ENCODE data around the gene KCNAB1.
"Not testable (repeated sequence)": the region's sequence is repeated elsewhere in the genome, so short reads cannot be mapped to it uniquely, and the experiment has no call there.

Gene KCNAB1

DNA sequence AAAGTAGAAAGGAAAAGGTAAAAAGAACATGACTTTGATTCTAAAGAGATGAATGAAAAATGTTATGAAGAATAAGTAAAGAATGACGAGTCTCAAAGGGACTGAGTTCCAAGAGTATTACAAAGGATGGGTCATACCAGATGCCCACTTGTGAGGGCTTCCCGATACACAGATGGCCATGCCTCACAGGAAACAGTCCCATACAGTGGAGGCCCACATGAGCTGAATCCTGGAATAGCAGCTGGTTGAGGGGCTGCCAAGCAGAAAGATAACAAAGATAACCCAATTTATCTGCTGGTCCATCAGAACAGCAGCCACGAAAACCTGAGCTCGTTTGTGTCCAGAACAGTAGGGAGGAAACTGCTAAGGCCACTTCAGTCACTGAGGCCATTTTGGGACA is 430.9 kb downstream of the KCNAB1 start:
- no peak for DNase-seq

DNA sequence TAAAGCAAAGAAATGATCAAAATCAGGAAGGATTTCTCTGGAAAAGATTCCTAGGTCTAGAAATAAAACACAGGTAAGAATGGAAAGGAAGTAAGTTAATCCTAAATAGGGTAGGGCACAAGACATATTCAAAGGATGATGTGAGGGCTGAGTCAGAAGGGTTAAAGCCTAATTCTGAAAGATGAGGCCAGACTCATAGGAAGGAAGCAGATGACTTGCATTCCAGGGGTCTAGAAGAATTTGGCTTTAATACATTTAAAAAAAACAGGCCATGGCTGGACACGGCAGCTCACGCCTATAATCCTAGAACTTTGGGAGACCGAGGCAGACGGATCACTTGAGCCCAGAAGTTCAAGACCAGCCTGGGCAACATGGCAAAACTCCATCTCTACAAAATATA is 431.4 kb downstream of the KCNAB1 start:
- no peak for DNase-seq

- DNase-seq = no peak
Measured at GRCh38 chr3:156552973-156553372, 432.6 kb downstream of the KCNAB1 start.

GRCh38 chr3:156553705-156554356 is 433.5 kb downstream of the KCNAB1 start:
- no peak for DNase-seq

GRCh38 chr3:156554515-156554841 is 434.1 kb downstream of the KCNAB1 start:
- no peak for DNase-seq

DNA sequence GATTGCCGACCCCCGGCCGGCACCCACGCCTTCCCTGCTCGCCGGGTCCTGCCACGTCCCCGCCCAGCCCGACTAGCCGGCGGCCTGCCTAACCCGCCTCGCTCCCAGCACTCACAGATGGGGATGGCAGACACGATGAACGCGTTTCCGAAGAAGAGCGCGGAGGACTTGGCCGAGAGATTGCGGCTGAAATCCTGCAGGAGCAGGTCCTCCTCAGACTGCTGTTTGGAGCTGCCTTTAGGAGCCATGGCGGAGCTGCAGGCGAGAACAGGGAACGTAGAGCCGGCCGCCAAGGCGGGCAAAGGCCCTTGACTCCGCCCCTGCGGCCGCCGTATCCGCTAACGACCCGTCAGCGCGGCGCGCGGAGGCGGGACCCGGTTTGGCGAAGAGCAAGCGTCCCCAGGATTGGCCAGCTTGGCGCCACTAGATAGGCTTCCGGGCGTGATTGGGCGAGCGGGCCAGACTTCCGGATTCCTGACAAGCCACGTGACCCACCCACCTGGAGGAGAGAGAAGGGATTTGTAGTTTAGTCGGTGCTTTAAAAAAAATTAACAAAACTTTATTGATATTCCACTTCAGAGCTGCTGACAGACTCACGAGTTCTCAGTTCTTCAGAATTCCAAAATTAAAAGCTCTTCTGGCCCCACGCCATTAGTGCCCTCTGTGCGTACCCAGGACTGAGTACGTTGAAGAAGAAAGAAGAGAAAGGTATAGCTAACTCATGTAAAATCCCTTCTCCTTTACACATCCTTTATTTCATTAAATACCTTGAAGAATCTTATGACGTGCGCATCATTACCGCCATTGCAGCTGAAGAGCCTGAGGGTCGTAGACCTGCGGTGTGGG is 434.7 kb downstream of the KCNAB1 start, which contains the start of gene SSR3:
SSR3 (minus strand) TSS at position 276 of the 846 bp plus-strand sequence; CDS start at position 248, 28 bp downstream.
- DNase-seq = peak; percentile 99

- DNase-seq = no peak
Measured at GRCh38 chr3:156558389-156558788, 438.0 kb downstream of the KCNAB1 start.

DNA sequence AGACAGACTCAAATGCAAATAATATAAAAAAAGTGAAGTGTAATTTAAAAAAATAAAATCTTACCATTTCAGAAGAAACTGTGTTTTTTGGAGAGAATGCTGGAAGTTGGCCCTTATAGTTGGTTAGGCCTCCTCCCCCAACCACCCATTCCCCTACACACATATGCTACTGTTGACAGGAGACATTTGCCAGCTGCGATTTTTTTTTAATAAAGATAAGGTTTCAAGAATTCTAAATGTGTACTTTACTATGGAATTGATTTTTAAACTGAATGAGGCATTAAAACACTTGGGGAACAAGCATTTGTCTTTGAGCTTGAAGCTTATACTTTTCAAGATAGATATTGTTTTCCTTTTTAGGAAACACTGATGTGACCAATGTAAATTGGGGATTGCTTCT is 438.9 kb downstream of the KCNAB1 start:
- DNase-seq = no peak

GRCh38 chr3:156561533-156561932 is 441.2 kb downstream of the KCNAB1 start:
- no peak for DNase-seq

DNA sequence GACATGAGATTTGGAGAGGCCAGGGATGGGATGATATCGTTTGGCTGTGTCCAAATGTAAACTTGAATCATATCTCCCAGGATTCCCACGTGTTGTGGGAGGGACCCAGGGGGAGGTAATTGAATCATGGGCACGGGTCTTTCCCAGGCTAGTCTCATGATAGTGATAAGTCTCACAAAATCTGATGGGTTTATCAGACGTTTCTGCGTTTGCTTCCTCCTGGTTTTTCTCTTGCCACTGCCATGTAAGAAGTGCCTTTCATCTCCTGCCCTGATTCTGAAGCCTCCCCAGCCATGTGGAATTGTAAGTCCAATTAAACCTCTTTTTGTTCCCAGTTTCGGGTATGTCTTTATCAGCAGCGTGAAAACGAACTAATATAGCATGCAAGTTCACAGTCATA is 442.1 kb downstream of the KCNAB1 start:
- not testable (repeated sequence) for DNase-seq

DNA sequence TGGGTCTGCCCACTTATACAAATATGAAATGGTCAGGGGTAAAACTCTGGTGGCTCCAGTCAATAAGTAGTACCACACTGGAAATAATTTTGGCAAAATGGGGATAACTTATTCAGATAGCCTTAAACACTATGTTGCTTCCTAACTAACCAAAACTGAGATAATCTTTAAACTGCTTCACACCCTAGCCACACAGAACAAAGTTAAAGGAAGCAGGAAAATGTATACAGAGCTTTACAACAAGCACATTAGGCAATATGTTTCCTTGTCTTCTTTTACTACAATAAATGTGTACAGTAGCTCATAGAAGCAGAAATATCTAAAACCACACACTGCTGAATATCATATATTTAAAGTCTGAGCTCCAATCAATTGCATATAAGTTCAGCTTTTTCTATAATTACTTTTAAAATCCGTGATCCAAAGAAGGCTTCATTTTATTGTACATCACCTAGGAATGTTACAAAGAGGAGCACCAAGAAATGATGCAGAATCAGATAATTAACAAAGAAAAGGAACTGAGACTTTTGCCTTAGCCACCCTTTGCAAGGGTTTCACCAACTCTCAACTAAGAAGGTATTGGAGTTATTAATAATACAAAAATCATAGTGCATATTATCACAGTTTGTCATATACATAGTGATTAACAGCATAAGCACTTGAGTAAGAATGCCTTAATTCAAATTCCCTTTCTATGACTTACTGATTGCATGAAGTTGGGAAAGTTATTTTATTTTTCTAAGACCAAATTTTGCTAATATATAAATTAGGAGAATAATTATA is 443.7 kb downstream of the KCNAB1 start:
- DNase-seq = no peak

- DNase-seq = not testable (repeated sequence)
Measured at GRCh38 chr3:156569016-156569415, 448.6 kb downstream of the KCNAB1 start.

DNA sequence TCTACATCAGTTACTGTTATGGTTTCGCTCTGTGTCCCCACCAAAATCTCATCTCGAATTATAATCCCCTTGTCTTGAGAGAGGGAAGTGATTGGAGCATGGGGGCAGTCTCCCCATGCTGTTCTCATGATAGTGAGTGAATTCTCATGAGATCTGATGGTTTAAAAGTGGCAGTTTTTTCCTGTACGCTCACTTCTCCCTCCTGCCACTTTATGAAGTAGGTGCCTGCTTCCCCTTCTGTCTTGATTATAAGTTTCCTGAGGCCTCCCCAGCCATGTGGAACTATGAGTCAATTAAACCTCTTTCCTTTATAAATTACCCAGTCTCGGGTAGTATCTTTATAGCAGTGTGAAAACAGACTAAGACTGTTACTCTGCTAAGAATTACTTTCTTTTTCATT is 449.5 kb downstream of the KCNAB1 start:
- DNase-seq = not testable (repeated sequence)

DNA sequence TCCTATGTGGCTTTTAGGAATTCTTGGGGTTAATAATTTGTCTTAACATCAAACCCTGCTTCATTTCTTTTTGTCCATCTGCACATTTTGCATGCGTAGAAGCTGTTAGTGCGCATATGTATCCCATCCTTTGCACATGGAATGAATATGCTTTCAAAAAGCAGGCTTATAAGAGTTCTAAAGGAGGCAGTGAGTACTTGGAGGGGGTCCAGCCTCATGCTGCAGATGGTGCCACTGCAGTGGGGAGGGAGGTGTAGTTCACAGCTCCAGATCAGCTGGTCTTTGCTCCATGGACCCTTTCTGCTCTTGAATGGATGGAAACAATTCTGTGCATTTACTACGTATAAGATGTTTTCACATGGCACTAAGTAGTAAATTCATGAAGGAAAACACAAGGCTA is 455.3 kb downstream of the KCNAB1 start:
- no peak for DNase-seq

DNA sequence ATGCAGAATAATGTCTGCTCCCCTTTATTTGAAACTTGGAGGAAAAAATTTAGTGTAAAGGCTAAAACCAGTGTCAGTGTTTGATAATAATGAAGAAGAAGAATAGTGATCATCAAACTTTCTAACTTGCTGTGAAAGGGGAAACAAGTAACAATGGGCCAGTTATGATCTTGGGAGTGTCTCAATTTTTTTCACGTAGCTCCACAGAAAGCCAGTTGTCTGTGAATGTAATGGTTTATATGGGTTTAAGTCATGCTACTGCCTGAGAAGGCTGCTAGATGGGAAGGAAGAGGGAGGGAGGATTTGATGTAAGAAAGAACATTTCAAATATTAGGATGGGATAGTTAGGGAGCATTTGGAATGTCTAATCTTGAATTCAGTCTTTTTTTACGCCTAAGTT is 455.7 kb downstream of the KCNAB1 start:
- DNase-seq = no peak

DNA sequence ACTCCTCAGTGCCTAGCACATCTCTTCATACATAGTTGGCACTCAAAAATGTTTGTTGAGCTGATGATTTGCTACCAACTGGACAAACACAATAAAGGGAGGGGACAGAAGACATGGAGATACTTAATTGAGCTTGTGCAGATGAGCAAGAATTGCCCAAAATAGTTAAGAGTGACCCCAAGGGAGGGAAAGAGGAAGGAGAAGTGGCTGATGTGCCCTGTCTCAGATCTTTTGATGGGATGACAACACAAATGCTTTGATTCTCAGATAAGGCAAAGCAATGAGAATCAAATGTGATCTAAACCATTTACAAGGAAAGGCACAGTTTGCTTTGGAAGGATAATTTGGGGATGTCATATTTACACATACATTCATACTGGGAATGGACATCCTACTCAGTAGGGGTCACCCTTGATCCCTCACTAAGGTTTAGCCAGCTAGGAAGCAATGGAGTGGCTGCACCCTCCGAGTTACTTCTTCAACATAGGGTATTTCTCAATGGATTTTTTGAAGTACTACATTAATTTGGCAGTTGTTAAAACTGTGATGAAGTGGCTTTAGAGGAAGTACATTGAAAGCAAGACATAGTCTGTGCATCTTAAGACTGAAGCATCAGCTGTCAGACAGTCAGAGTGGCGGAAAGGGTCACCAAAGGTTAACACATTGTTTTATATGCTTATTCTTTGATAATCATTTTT is 456.4 kb downstream of the KCNAB1 start:
- DNase-seq = no peak

GRCh38 chr3:156577736-156578135 is 457.4 kb downstream of the KCNAB1 start:
- no peak for DNase-seq

GRCh38 chr3:156579427-156579851 is 459.1 kb downstream of the KCNAB1 start:
- peak; percentile 4 for DNase-seq

- DNase-seq = no peak
Measured at GRCh38 chr3:156581033-156581432, 460.7 kb downstream of the KCNAB1 start.

- DNase-seq = no peak
Measured at GRCh38 chr3:156581954-156582353, 461.6 kb downstream of the KCNAB1 start.

GRCh38 chr3:156582532-156583183 is 462.3 kb downstream of the KCNAB1 start:
- no peak for DNase-seq

DNA sequence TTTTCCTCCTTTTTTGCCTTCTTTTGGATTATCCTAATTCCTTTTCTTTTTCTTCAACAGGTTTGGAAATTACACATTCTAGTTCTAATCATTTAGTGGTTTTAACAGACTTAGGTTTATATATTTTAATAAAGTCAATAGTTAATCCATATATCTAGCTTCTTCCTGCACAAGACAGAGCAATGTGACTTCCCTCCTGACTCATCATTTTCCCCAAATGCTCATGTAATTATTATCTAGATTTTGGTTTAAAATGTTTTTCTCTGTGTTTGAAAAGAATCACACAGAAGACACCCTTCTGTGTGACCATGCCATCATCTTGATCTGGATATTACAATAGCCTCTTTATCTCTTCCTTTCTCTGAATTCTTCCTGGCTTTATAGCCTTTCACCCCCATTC is 463.1 kb downstream of the KCNAB1 start:
- no peak for DNase-seq
